Endothelial cell of umbilical vein (primary cell): ENCODE measurements around the gene SPAG17.

Experiments used
- EZH2 ChIP-seq: IDR thresholded peaks from 2 replicates; pipeline ENCODE4 v1.6.1; 2012; ENCODE audit warnings: borderline replicate concordance, low read depth, mild to moderate bottlenecking, moderate library complexity, low read length, inconsistent platforms; ENCODE audit not compliant: severe bottlenecking
- FOS ChIP-seq: IDR thresholded peaks from 2 replicates; pipeline ENCODE4 v1.6.1; 2011; ENCODE audit warnings: mild to moderate bottlenecking, low read length, moderate library complexity, borderline replicate concordance; ENCODE audit not compliant: insufficient read depth
- GATA2 ChIP-seq: IDR thresholded peaks from 2 replicates; pipeline ENCODE4 v1.7.0; 2011; ENCODE audit warnings: low read depth, mild to moderate bottlenecking, moderate library complexity, mixed read lengths, low read length; ENCODE audit not compliant: insufficient read length, insufficient read depth
- JUN ChIP-seq: IDR thresholded peaks from 2 replicates; pipeline ENCODE4 v1.6.1; 2011; ENCODE audit warnings: borderline replicate concordance, low read depth; ENCODE audit not compliant: insufficient read length, insufficient read depth
- MAX ChIP-seq: IDR thresholded peaks from 2 replicates; pipeline ENCODE4 v1.6.1; 2011; ENCODE audit not compliant: insufficient read depth, insufficient read length
- MYC ChIP-seq: IDR thresholded peaks from one replicate; pipeline ENCODE4 v1.6.1; 2011; ENCODE audit warnings: mild to moderate bottlenecking, low read depth, low read length
- POLR2A ChIP-seq: IDR thresholded peaks from 2 replicates; pipeline ENCODE4 v1.6.1; 2012; ENCODE audit warnings: low read depth, mild to moderate bottlenecking, control low read depth, low read length
- POLR2AphosphoS5 ChIP-seq: IDR thresholded peaks from 2 replicates; pipeline ENCODE4 v1.6.1; 2012; ENCODE audit warnings: low read depth, mild to moderate bottlenecking, control low read depth, low read length, moderate library complexity; ENCODE audit not compliant: insufficient read depth
- TF ChIP-seq, protein P1 (sequence below), 2 donors: IDR thresholded peaks; 1 replicate in 1 of 2; 2 replicates in 1 of 2; pipeline ENCODE4 v1.5.1; 2011; ENCODE audit warnings: low read length in 2 of 2, mild to moderate bottlenecking in 2 of 2, moderate library complexity in 2 of 2, control low read depth in 1 of 2, inconsistent platforms in 1 of 2, low read depth in 1 of 2; ENCODE audit not compliant: insufficient read depth in 1 of 2; ENCODE audit errors: extremely low read depth in 1 of 2

DNA sequence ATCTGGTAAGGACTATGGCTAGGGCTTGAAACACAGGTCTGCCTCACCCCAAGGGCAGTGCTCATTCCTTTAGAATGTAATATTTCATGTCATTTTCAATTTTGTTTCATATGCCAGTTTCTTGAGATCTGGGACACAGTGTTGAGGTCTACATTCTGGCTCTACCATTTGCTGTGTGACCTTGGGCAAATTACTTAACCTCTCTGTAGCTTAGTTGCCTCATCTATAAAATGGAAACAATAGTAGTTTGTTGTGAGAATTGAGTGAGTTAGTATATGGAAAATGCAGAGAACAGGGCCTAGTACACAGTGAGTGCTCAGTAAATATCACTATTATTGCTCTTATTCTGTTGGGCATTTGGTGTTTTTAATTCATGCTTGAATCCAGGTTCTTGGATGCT lies 171.1 kb downstream of the SPAG17 start:
- TF ChIP-seq POLR2A (no peak), POLR2AphosphoS5 (no peak), EZH2 (no peak), GATA2 (no peak), MAX (no peak), JUN (no peak), MYC (no peak), FOS (no peak)
- TF ChIP-seq, protein P1, sequence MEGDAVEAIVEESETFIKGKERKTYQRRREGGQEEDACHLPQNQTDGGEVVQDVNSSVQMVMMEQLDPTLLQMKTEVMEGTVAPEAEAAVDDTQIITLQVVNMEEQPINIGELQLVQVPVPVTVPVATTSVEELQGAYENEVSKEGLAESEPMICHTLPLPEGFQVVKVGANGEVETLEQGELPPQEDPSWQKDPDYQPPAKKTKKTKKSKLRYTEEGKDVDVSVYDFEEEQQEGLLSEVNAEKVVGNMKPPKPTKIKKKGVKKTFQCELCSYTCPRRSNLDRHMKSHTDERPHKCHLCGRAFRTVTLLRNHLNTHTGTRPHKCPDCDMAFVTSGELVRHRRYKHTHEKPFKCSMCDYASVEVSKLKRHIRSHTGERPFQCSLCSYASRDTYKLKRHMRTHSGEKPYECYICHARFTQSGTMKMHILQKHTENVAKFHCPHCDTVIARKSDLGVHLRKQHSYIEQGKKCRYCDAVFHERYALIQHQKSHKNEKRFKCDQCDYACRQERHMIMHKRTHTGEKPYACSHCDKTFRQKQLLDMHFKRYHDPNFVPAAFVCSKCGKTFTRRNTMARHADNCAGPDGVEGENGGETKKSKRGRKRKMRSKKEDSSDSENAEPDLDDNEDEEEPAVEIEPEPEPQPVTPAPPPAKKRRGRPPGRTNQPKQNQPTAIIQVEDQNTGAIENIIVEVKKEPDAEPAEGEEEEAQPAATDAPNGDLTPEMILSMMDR (IDR thresholded peaks at IDR 0.05; ENCODE audit: extremely low read depth in 1 of 2, insufficient read depth in 1 of 2, low read depth in 1 of 2, low read length in 2 of 2): no peak
